ENCODE measurements around the gene RPL21.

- no peak for TF ChIP-seq CTCF (conservative IDR thresholded peaks at IDR 0.05 in 1 of 2, IDR thresholded peaks at IDR 0.05 in 1 of 2; ENCODE audit: low read depth in 1 of 2, low read length in 2 of 2)
- no peak for TF ChIP-seq EZH2 (IDR thresholded peaks at IDR 0.05; ENCODE audit: low read length, missing control alignments)
Observed at GRCh38 chr13:27279506-27279905, 28.1 kb downstream of the RPL21 start.

All from fibroblast of lung (primary cell).